T-helper 9 cell (primary cell): ENCODE data around the gene ARHGEF6.

Experiments
- DNase-seq: peaks from one replicate; pipeline ENCODE4 v3.0.0-alpha.2; 2020

ARHGEF6 gene

DNA sequence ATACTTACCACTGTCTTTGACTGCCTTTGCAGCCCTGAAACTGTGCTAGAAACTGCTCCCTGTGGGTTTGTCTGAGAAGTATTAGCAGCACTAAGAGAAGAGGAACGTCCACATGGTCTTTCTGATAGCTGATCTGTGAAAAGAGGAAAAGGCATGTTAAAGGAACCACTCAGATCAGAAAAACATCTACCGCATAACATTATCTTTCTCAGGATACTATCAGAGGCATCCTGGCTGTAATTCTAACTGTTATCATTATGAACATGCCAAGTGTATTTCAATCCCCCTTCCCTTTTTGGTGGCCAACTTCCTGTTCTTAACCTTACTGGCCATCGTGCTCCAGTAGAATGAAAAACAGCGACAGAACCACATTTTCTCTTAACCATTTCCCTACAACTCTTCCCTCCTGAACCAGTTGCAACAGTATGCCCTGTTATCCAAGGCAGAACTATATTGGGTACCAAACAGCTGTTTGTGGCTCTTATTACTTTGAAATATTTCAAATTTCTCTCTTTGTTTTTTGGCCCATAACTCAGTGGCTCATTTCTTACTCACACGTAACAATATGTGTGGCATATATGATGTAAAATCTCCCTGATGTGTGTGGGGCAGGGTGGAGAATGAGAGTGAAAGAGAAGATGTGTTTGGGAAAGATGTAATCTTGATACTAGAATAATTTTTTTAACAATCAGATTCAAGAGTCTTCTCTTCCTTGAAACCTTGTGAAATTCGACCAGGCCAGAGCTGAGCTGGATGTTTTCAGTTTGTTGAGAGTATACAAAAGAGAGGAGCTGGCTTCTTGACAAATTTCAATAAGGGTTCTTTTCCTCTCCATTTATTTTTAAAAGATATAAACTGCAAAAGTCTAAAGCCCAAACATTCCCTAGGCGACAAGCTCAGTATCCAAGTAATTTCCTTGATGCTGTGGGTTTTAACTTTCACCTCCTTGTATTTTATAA is 35.2 kb downstream of the ARHGEF6 start:
- DNase-seq = no peak

DNA sequence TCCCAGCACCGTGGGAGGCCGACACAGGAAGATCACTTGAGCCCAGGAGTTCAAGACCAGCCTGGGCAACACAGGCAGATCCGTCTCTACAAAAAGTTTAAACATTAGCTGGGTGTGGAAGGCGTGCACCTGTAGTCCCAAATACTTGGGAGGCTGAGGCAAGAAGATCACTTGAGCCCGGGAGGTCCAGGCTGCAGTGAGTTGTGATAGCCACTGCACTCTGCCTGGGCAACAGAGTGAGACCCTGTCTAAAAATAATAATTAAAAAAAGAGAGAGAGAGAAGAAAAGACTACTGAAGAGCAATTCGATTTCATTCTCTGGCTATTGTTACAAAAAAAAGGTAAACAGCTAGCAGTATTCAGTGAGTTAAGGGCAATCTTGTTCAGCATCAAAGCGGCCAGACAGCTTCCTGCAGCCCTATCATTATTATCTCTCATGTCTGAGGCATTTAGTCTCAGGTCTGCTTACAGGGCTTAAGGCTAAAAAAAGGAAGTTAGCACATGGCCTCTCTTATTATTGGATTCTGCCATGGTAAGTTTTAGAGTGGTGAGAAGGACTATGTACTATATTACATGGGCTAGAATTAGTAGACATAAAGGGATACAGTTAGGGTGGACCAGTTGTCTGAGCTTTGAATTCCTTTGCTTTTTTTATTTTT is 37.9 kb downstream of the ARHGEF6 start:
- no peak for DNase-seq

DNA sequence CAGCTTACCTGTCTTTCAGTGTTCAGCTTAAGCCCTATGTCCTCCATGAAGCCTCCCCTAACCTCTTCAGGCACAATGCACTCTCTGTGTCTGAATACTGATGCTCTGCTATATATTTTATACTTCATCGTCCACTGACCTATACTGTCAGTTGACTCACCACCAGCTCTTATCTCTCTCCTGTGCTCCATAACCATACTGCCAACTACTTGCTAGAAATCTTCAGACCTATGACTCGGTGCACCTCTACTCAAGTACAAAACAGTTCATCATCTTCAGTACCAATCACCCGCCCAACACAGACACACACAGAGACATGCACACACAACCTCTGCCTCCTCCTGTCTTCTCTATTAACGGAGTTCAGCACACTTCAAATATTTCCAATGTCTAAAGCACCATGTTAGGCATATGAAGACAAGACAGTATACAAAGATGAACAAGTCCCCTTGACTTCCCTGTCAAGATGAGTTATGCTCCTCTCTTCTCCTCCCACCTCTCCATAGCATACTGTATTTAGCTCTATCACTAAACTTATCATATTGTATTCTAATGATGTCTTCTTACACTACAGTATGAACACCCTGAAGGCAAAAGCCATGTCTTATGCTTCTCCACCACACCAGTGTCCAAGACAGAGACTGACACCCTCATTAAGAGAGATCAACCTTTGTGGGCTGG is 42.5 kb downstream of the ARHGEF6 start:
- DNase-seq = no peak

DNA sequence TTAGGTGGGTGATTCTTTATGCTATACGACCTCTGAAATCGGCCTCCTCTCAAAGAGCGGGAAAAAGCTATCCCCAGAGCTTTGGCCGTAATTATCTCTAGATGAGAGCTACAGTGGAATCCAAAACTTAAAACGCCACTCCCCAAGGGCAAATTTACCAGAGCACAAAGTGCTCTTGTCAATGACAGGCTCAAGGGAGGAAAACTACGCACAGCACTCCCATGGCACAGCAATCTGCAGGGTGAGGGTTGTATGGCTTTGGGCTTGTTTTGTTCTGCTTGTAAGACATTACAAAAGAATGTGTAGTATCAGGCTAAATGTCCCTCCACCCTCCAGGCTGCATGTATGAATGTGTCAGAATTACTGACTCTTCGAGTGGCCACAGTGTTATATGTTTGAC is 44.0 kb downstream of the ARHGEF6 start:
- DNase-seq = no peak

DNA sequence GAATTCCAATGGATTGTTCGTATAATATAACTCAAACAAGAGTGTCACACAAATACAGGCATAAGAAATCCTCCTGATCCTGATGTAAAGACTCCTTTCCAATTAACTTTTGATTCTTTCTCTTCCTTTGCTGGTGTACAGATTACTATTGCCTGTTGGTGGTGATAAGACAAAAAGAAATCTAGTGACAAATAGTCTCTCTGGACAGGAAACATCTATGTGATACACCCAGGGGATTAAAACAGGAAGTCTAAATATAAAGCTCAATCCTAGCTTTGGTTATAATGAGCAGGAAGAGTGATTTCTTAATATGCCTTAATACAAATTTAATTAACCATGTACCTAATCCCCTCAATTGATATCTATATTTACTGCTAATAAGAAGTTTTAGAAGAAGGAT is 45.1 kb downstream of the ARHGEF6 start:
- no peak for DNase-seq

DNA sequence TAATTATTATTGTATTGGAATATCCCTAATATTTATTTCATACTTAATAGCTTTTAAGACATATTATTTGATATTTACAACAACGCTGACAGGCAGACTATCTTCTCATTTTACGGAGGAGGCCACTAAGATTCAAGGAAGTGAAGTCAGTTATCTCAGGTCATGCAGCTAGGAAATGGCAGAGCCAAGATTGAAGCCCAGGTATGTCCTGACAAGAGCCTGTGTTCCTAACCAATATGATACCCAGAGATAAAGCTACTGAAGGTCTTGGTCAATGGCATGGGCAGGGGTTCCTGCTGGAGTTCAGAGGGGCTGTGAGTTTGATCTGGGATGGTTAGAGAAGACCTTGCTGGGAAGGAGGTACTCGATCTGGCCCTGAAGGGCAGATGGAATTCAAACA is 47.1 kb downstream of the ARHGEF6 start:
- DNase-seq = no peak

DNA sequence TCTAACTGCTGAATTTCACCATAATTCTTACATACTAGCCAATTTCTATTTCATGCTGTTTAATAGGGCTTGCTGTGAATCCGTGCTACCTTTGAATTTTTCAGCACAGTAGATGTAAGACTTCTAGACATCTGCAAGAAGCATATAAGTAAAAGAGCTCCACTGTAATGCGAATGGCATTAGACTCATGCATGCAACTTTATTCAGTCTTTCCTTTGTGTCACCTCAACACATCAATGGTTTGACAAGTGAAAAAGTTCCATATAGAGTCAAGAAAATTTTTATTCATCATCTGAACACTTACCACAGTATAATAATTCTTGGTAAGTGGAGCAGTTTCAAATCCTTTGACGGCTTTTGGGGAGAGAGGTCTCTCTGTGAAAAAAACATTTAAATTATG is 48.9 kb downstream of the ARHGEF6 start:
- DNase-seq = no peak

DNA sequence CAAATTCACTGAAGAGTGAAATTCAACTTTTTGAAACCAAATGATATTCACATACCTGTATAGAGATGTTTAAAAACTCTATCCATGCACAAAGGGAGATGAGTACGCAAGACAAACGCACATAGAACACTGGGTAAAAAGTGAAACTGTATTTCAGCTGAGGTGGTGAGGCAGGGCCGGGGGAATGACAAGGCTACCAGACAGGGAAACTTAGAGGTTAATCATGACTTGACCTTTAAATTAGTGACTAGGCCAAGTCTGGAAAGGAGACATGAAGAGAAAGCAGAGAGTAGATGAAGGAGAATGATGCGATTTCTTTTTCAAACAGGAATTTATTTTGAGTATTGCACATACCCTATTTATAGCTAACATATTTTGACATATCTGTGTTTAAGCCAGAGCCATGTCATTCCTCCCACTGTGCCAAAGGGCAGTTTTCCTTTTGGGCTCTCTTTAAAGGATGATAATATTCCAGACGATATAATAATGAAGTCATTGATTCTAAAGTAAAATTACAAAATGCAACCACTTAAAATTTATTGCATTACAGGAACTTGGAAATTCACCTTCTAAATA is 49.4 kb downstream of the ARHGEF6 start:
- DNase-seq = no peak

DNA sequence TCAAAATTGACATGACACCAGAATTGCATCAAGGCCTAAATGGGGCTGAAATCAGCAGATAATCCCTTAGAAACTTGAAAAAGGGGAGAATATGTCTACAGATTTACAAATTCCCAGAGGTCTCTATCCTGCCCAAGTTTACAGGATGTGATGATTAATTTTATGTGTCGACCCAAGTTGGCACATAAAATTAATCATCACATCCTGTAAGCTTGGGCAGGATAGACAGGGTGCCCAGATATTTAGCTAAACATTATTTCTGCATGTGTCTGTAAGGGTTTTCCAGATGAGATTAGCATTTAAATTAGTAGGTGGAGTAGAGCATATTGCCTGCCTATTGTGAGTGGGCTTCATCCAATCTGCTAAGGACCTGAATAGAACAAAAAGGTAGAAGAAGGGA is 52.3 kb downstream of the ARHGEF6 start:
- no peak for DNase-seq

DNA sequence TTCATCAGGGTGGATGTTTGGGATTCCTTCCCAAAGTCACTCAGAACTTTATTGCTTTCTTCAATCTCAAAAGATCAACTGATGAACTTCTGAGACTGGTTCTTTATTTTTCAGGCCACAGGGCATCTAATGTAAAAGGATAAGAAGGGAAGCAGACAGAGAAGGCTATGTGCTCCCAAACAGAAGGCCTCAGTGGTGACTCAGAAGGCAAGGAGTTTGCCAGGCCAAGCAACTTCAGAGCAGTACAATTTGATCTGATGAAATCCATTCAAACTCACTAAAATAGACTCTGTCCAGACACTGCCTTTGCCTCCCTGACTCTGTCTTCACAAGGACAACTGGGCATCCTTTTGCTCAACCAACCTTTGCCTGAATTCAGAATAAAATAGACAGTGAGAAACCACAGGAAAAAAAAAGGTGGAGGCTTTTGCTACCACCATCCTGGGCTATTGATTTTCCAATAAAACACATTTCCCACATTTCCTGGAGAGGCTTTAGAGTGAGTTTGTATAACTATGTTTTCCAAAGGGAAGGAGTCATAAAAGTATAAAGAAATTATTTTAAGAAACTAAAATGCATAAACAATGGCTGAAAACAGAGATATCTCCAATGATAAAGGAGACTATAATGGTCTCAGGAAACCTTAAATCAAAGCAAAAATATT is 55.2 kb downstream of the ARHGEF6 start:
- no peak for DNase-seq

DNA sequence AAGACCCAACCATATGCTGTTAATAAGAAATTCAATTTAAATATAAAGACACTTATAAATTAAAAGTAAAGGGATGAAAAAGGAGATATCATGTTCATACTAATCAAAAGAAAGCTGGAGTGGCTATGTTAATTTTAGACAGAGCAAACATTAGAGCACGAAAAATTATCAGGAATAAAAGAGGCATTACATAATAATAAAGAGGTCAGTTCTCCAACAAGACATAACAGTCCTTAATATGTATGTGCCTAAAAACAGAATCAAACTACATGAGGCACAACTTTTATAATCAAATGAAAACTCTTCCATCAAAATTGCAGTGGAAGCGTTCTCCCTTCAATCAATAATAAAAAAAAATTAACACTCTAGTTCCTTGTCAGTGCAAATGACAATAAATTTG is 62.6 kb downstream of the ARHGEF6 start:
- no peak for DNase-seq

DNA sequence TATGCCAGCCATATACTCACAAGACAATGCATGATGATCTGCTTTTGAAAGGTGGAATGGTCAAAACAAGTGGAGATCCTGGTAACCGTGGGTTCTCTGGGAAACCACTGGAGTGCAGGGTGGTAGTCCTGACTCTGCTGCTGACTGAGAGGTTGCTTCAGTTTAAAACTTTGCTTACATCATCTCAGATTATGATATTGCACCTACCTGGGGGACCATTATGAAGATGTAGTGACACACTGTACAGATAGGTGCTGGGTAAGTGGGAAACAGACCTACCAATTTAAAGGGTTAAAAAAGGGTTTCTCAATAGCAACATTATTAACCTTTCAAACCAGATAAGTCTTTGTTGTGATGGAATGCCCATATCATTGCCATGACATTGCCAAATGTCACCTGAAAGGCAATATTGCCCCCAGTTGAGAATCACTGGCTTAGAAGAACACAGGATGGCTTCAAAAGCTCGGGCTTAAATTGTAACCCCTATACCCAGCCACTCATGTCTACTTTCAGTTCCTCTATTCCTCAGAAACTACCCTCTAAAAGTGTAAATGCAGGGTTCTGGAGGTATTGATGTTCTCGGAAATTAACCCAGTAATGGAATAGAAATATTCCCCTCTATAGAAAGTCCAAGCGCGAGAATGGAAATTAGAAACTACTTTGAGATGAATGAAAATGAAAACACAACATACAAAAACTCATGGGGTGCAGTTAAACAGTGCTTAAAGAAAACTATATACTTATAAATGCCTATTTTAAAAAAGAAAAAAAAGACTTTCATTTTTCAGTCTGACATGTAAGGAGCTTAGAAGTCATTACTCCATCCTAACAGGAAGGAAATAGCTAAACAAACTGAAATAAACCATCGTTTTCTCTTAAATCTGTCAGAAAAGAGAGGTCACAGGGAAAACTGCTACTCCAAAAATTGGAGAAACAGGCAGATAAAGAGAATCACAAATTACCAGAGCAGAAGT is 65.8 kb downstream of the ARHGEF6 start:
- no peak for DNase-seq

DNA sequence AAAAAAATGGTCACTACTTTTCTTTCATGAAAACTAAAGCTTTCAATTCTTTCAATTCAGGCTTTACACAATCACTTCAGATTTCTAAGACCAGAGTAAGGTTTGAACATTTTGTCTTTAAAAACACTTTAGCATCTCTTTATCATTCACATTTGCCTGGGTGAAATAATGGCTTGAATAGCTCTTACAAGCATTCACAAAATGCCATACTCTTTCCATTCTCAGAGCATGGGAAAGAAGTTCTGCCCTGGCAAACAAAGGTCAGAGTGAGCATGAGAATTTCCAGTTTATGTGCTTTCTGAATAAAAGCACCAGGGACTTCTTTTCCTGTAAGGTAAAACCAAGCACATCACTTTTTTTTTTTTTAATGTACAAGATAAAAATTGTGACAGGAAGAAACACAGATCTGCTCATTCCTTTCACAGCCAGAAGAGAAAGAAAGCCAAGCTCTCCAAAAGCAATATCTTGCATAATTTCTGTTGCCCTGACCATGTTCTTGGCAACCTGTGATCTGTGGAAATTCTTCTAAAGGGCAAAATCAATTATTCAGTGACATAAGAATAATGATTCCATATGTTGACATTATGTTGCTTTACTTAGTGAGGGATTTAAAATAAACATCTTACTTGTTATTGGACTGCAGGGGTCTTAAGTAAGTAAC is 68.0 kb downstream of the ARHGEF6 start:
- DNase-seq = no peak

DNA sequence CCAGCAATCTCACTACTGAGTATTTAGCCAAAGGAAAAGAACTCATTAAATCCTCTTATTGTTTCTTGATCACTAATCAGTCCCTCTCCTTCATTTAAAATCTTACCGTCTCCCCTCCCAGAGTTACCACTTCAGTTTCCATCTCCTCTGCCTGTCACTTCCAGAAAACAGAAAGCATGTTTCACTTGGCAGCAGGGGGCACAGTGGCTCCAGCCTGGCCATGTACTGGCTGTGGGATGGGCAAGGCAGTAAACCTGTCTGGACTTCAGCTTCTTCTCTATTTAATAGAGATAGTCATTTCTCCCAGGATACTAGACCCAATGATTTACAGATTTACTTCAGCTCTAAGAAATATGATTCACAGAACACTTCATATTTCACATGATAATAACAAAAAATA is 69.6 kb downstream of the ARHGEF6 start:
- DNase-seq = no peak

DNA sequence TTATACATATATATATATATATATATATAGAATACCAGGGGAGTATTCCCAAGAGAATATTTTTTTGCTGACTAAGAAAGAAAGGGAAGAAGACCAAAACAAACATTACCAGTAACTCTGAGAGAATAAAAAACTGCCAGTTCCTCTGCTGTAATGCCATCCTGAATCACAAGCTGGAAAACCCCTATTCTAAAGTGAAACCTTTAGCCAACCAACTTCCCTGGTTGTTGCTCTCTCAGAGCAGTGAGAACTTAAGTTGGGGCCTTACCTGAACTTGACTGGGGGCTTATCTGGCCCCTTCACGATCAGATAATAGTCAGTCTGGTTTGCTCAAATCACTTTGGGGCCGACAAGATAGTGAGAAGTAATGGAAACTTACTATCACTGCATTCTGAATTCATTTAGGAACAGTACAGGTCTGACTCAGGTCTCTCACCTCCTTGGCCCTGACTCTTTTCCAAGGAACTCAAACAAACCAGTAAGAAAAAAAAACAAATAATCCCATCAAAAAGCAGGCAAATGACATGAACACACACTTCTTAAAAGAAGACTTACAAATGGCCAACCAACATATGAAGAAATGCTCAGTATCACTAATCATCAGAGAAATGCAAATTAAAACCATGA is 70.3 kb downstream of the ARHGEF6 start:
- no peak for DNase-seq

DNA sequence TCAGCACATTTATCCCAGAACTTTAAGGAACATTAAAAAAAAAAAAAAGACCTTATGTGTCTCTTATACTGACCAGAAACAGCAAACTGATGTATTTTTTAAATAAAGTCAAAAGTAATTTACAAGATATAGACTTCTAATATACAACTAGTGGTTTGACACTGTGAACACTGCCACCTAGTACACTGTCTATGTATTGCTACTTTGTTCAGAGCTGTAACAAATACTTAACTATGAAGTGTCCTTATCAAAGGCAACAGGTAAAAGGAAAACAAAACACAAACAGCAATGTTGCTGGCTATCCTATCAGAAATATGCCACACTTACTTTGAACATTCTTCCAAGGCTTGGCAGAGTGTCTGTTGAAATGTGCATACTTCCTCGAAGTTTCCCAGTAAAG is 72.4 kb downstream of the ARHGEF6 start:
- DNase-seq = no peak

DNA sequence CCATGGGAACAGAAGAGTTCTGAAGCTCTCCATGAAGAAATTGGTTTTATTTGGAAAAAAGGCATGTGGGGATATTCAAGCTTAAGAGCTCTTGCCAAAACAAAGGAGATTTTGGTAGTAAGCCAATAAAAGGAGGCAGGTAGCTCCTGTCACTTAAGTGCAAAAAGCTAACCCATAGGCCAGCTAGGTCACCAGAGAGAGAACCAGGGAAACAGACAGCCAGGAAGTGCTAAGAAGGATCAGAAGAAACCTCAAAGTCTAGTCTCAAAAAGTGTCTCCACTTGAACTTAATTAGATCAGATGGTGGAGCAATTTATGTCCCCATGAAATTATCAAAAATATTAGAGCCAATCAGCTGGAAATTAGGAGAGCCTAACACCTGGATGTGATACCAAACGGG is 83.6 kb downstream of the ARHGEF6 start:
- DNase-seq = no peak

DNA sequence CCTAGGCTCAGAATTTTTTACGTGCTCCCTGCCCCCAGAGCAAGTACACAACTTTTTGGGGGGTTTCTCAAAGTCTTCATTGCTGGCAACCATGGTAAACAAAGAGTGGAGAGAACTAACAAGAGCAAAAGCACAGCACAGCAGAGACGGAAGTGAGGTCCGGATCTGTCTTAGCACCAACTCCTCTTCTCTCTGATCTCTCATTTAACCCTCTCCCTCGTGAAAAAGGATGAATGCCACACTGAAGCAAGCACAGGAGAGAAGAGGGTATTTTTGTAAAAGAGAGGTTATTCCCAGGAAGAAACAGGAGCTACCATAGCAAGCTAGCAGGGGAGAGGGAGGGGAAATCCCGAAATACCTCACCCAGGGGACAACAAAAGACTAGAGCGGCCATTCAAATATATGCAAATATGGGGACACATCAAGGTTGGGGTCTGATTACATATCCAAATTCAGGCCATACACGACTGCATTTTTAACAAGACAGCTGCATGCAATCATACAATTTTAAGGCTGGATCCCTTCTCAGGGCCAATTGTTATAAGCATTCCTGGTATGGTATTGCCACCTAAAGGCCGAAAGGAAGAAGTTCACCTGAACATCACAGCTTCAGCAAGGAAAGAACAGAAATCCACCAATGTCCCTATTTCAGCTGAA is 86.2 kb downstream of the ARHGEF6 start:
- DNase-seq = no peak

DNA sequence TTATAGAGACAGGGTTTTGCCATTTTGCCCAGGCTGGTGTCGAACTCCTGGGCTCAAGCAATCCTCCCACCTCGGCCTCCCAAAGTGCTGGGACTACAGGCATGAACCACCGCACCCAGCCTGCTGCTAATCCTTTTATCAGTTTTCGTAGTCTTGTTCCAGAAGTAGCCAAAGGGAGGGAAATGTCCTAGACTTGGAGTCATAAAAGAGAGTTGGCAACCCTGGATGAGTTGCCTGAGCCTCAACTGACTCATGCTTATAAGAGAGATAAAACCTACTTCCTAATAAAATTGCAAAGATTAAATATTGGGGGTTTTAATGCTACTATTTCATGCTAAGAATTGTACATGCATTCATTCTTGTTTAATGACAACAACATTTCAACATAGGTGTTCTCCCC is 88.5 kb downstream of the ARHGEF6 start:
- DNase-seq = no peak
